ENCODE measurements around the gene PRR32.

DNA sequence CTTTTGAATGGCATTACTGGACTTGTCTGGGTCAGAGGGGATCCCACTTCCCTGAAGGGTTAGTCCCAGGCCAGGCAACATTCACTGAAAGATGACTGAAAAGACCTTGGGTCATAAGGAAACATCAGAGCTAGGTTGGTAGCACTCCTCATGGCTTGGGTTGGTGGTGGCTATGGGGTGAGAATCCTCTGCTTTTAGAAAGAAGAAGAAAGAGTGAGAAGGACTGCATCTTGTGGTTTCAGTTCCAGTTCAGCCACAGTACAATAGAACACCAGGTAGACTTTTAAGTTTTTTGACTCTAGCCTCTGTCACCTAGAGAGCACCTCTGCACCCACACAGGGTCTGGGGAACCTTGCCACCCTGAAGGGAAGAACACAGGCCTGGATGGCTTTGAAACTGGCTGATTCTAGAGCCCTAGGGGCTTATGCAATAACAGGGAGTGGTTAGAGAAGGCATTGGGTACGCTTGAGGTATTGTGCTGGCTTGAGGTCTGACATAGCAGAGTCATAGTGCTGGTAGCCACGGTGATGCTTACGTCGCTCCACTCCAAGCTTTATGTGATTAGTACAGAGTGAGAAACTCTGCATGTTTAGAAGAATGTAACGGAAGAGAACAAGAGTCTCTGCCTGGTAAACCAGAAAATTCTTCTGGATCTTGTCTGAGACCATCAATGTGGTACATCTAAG lies 36.5 kb downstream of the PRR32 start:
- TF ChIP-seq GABPA (IDR thresholded peaks at IDR 0.05; ENCODE audit: borderline replicate concordance, insufficient read depth, low read length) (no peak), POLR2A (IDR thresholded peaks at IDR 0.05; ENCODE audit: control extremely low read depth in 1 of 2, low read depth in 2 of 2, low read length in 2 of 2) (no peak)
- TF ChIP-seq, protein P1, sequence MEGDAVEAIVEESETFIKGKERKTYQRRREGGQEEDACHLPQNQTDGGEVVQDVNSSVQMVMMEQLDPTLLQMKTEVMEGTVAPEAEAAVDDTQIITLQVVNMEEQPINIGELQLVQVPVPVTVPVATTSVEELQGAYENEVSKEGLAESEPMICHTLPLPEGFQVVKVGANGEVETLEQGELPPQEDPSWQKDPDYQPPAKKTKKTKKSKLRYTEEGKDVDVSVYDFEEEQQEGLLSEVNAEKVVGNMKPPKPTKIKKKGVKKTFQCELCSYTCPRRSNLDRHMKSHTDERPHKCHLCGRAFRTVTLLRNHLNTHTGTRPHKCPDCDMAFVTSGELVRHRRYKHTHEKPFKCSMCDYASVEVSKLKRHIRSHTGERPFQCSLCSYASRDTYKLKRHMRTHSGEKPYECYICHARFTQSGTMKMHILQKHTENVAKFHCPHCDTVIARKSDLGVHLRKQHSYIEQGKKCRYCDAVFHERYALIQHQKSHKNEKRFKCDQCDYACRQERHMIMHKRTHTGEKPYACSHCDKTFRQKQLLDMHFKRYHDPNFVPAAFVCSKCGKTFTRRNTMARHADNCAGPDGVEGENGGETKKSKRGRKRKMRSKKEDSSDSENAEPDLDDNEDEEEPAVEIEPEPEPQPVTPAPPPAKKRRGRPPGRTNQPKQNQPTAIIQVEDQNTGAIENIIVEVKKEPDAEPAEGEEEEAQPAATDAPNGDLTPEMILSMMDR (IDR thresholded peaks at IDR 0.05; ENCODE audit: control extremely low read depth in 1 of 3, insufficient read depth in 1 of 3, low read depth in 1 of 3, low read length in 3 of 3): no peak
